Activated CD4-positive, alpha-beta T cell treated with anti-CD3 and anti-CD28 coated beads, Interleukin-2, amount 10 ng/mL, durations not matched to agents 7 days and 5 days (primary cell): Measurements from ENCODE around the gene POU2F1. TPM values are rescaled to one million over a fixed set of nuclear protein-coding genes. Genes with fewer than 3 reads are reported as not detected.

Experiments
- CTCF ChIA-PET: fragments of 350-600 bp; sonication (Branson Sonifier 250); formaldehyde crosslinking; loops from one replicate; lab custom pipeline; 2021; ENCODE audit warnings: antibody characterized with exemption; lab: Charles Lee
- POLR2A ChIA-PET: fragments of 350-600 bp; sonication (Branson Sonifier 250); formaldehyde crosslinking; loops from one replicate; lab custom pipeline; 2021; ENCODE audit warnings: antibody characterized with exemption; lab: Charles Lee
- DNase-seq: peaks from one replicate; pipeline ENCODE4 v3.0.0-alpha.2; 2020
- H3K27ac Mint-ChIP-seq: one replicate; pipeline ENCODE4 v1.8.0; 2021; ENCODE audit warnings: mild to moderate bottlenecking, moderate library complexity, mixed read lengths
- H3K27me3 Mint-ChIP-seq: one replicate; pipeline ENCODE4 v1.8.0; 2021; ENCODE audit warnings: mixed read lengths
- H3K36me3 Mint-ChIP-seq: one replicate; pipeline ENCODE4 v1.8.0; 2021; ENCODE audit warnings: low read depth, mixed read lengths
- H3K4me1 Mint-ChIP-seq: one replicate; pipeline ENCODE4 v1.8.0; 2021; ENCODE audit warnings: mixed read lengths
- H3K4me3 Mint-ChIP-seq: one replicate; pipeline ENCODE4 v1.8.0; 2021; ENCODE audit warnings: mild to moderate bottlenecking, moderate library complexity, mixed read lengths
- H3K9me3 Mint-ChIP-seq: one replicate; pipeline ENCODE4 v1.8.0; 2021; ENCODE audit warnings: mixed read lengths
- total RNA-seq, 2 experiments: library from RNA; stranded (reverse); gene quantifications; one replicate each; pipeline ENCODE4 v1.2.3, GENCODE V29; 2021

POU2F1 gene
- total RNA-seq, 2 experiments from 2014 or later: 22.0 to 22.3 TPM

DNA sequence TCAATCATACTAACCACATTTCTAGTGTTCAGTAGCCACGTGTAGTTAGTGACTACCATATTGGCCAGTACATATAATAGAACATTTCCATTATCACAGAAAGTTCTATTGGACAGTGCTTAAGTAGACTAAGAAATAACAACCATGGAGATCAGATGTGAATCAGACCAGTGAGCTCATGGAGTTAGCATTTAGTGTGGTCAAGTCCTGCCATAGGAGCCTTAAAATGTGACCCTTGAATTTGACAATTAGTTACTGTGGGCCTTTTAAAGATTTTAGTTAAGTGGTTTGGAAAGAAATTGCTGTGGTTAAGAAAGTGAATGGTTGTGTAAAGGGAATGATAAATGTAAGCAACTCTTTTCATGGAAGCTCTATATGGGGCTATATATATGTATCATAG is 123.4 kb downstream of the POU2F1 start:
- no peaks in the 10 kb centered on the region for H3K9me3 Mint-ChIP-seq
- CTCF ChIA-PET: interaction anchor here (0.6 kb wide), 1 partner anchor 334 kb away, joined by 5 read pairs; no protein-coding TSS in a partner anchor
- peaks cover 1% of the 10 kb centered on the region for H3K36me3 Mint-ChIP-seq
- H3K27ac Mint-ChIP-seq: no peak overlapping the region
- H3K27me3 Mint-ChIP-seq: no peaks in the 10 kb centered on the region
- no peak for DNase-seq
- POLR2A ChIA-PET: no interaction called here
- H3K4me3 Mint-ChIP-seq: no peak overlapping the region
- peaks cover 2% of the 10 kb centered on the region for H3K4me1 Mint-ChIP-seq

- H3K36me3 Mint-ChIP-seq: no peaks in the 10 kb centered on the region
- no peaks in the 10 kb centered on the region for H3K9me3 Mint-ChIP-seq
- peaks cover 2% of the 10 kb centered on the region for H3K4me1 Mint-ChIP-seq
- POLR2A ChIA-PET: no interaction called here
- DNase-seq: no peak
- CTCF ChIA-PET: no interaction called here
- no peak overlapping the region for H3K4me3 Mint-ChIP-seq
- no peak overlapping the region for H3K27ac Mint-ChIP-seq
- H3K27me3 Mint-ChIP-seq: no peaks in the 10 kb centered on the region
Measured at GRCh38 chr1:167344615-167345385, 124.1 kb downstream of the POU2F1 start.

- CTCF ChIA-PET: no interaction called here
- Mint-ChIP-seq H3K27ac (no peak overlapping the region), H3K36me3 (no peaks in the 10 kb centered on the region), H3K4me1 (peaks cover 2% of the 10 kb centered on the region), H3K4me3 (no peak overlapping the region), H3K9me3 (no peaks in the 10 kb centered on the region), H3K27me3 (no peaks in the 10 kb centered on the region)
- DNase-seq: no peak
- POLR2A ChIA-PET: no interaction called here
Measured at GRCh38 chr1:167345386-167345733, 124.7 kb downstream of the POU2F1 start.

- Mint-ChIP-seq H3K27ac (no peak overlapping the region), H3K9me3 (peaks cover 12% of the 10 kb centered on the region), H3K27me3 (no peaks in the 10 kb centered on the region), H3K4me3 (no peak overlapping the region), H3K4me1 (no peaks in the 10 kb centered on the region), H3K36me3 (peaks cover 16% of the 10 kb centered on the region)
- DNase-seq: no peak
- ChIA-PET CTCF (no interaction called here), POLR2A (no interaction called here)
Measured at GRCh38 chr1:167357305-167357704, 136.6 kb downstream of the POU2F1 start.

DNA sequence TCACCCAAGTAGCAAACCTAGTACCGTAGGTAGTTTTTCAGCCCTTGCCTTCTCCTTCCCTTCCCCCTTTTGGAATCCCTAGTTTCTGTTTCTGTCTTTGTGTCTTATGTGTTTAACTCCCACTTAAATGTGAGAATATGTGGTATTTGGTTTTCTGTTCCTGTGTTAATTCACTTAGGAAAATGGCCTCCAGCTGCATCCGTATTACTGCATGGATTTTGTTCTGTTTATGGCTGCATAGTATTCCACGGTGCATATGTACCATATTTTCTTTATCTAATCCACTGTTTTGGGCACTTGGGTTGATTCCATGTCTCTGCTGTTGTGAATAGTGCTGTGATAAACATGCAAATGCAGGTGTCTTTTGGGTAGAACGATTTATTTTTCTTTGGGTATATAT is 138.6 kb downstream of the POU2F1 start:
- ChIA-PET POLR2A (no interaction called here), CTCF (interaction anchor here (0.6 kb wide), 1 partner anchor 8 kb away, joined by 3 read pairs; no protein-coding TSS in a partner anchor)
- peaks cover 12% of the 10 kb centered on the region for H3K9me3 Mint-ChIP-seq
- no peak for DNase-seq
- H3K36me3 Mint-ChIP-seq: peaks cover 16% of the 10 kb centered on the region
- no peak overlapping the region for H3K4me3 Mint-ChIP-seq
- no peaks in the 10 kb centered on the region for H3K27me3 Mint-ChIP-seq
- no peak overlapping the region for H3K27ac Mint-ChIP-seq
- H3K4me1 Mint-ChIP-seq: no peaks in the 10 kb centered on the region

- ChIA-PET CTCF (no interaction called here), POLR2A (no interaction called here)
- peaks cover 12% of the 10 kb centered on the region for H3K9me3 Mint-ChIP-seq
- no peaks in the 10 kb centered on the region for H3K4me1 Mint-ChIP-seq
- no peaks in the 10 kb centered on the region for H3K27me3 Mint-ChIP-seq
- no peak overlapping the region for H3K27ac Mint-ChIP-seq
- no peak for DNase-seq
- no peak overlapping the region for H3K4me3 Mint-ChIP-seq
- peaks cover 16% of the 10 kb centered on the region for H3K36me3 Mint-ChIP-seq
Measured at GRCh38 chr1:167360120-167360519, 139.4 kb downstream of the POU2F1 start.

- Mint-ChIP-seq H3K9me3 (peaks cover 12% of the 10 kb centered on the region), H3K4me1 (no peaks in the 10 kb centered on the region), H3K27ac (no peak overlapping the region), H3K27me3 (no peaks in the 10 kb centered on the region), H3K36me3 (peaks cover 21% of the 10 kb centered on the region), H3K4me3 (no peak overlapping the region)
- no peak for DNase-seq
- ChIA-PET CTCF (interaction anchor here (1.0 kb wide), 1 partner anchor 28 kb away, joined by 3 read pairs; no protein-coding TSS in a partner anchor), POLR2A (no interaction called here)
Measured at GRCh38 chr1:167362638-167363037, 142.0 kb downstream of the POU2F1 start.

DNA sequence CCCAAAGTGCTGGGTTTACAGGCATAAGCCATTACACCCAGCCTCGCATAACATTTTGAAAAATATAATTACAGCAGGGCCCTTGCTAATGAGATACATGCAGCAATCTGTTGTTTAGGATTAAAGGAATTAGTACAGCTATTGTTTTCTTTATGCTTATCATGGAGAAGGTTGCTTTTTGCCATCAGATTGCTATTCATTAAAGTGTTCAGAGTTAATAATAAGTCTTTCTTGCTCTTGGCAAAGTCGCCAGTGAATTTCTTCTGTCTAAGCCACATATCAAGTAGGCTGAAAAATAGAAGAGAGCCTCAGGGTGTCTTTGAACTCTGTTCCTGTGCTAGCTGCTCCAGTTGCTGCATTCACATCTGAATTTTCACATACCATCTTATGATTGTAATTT is 144.1 kb downstream of the POU2F1 start:
- peaks cover 13% of the 10 kb centered on the region for H3K36me3 Mint-ChIP-seq
- H3K4me3 Mint-ChIP-seq: no peak overlapping the region
- peaks cover 4% of the 10 kb centered on the region for H3K9me3 Mint-ChIP-seq
- CTCF ChIA-PET: no interaction called here
- H3K27me3 Mint-ChIP-seq: no peaks in the 10 kb centered on the region
- H3K27ac Mint-ChIP-seq: no peak overlapping the region
- H3K4me1 Mint-ChIP-seq: no peaks in the 10 kb centered on the region
- DNase-seq: no peak
- POLR2A ChIA-PET: no interaction called here

DNA sequence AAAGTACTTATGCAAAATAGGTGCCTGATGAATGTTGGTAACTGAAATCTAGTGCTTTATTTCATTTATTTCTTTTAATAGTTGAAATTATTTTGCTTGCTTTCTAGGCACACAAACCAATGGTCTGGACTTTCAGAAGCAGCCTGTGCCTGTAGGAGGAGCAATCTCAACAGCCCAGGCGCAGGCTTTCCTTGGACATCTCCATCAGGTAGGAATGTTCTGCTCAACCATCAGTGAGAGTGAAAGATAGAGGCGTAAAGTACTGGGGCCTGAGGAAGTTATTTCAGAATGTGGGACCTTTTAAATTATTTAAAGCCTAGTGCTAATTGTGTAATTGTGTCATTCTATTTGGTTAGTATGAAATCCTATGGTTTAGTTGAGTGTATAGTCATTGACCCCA is 144.7 kb downstream of the POU2F1 start:
- H3K36me3 Mint-ChIP-seq: peaks cover 10% of the 10 kb centered on the region
- no peaks in the 10 kb centered on the region for H3K27me3 Mint-ChIP-seq
- H3K27ac Mint-ChIP-seq: no peak overlapping the region
- no peak overlapping the region for H3K4me3 Mint-ChIP-seq
- DNase-seq: no peak
- CTCF ChIA-PET: no interaction called here
- no peaks in the 10 kb centered on the region for H3K9me3 Mint-ChIP-seq
- POLR2A ChIA-PET: no interaction called here
- H3K4me1 Mint-ChIP-seq: no peaks in the 10 kb centered on the region

GRCh38 chr1:167367705-167368104 is 147.0 kb downstream of the POU2F1 start:
- no peak overlapping the region for H3K27ac Mint-ChIP-seq
- ChIA-PET CTCF (interaction anchor here (0.9 kb wide), 1 partner anchor 9 kb away, joined by 3 read pairs; no protein-coding TSS in a partner anchor), POLR2A (no interaction called here)
- peaks cover 15% of the 10 kb centered on the region for H3K36me3 Mint-ChIP-seq
- H3K4me1 Mint-ChIP-seq: no peaks in the 10 kb centered on the region
- no peaks in the 10 kb centered on the region for H3K27me3 Mint-ChIP-seq
- no peak for DNase-seq
- no peak overlapping the region for H3K4me3 Mint-ChIP-seq
- no peaks in the 10 kb centered on the region for H3K9me3 Mint-ChIP-seq

DNA sequence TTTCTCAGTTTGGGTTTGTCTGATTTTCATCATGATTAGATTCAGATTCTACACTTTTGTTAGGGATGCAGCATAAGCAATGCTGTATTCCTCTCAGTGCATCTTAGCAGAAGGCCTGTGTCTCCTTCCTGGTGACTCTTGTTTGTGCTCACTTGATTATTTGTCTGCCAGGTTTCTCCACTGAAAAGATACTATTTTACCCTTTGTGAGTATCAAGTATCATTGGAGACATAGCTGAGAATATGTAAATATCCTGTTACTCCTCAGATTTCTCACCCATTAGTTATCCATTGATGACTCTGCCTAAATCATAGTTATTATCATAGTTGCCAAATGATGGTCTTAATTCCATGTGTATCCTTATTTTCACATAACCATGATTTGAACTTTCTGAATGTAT is 148.5 kb downstream of the POU2F1 start:
- POLR2A ChIA-PET: no interaction called here
- Mint-ChIP-seq H3K4me1 (no peaks in the 10 kb centered on the region), H3K9me3 (no peaks in the 10 kb centered on the region), H3K27ac (no peak overlapping the region), H3K27me3 (no peaks in the 10 kb centered on the region), H3K4me3 (no peak overlapping the region), H3K36me3 (peaks cover 15% of the 10 kb centered on the region)
- DNase-seq: no peak
- CTCF ChIA-PET: no interaction called here

DNA sequence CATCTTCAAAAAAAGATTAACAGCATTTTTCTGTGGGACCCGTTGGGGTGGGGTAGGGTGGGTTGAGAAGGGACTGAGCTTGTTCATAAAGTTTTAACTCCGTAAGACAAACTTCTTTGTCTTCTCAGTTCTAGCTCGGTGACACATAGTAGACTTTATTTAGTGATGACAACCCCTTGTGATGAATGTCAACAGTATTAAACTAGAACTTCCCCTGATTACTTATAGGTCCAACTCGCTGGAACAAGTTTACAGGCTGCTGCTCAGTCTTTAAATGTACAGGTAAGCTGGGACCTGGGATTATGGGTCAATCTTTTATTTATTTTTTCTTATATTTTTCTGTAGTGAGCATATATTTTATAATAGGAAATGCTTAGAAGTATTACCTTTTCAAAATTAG is 149.2 kb downstream of the POU2F1 start:
- POLR2A ChIA-PET: no interaction called here
- CTCF ChIA-PET: no interaction called here
- no peak for DNase-seq
- no peaks in the 10 kb centered on the region for H3K9me3 Mint-ChIP-seq
- H3K27ac Mint-ChIP-seq: no peak overlapping the region
- H3K4me1 Mint-ChIP-seq: no peaks in the 10 kb centered on the region
- no peaks in the 10 kb centered on the region for H3K27me3 Mint-ChIP-seq
- no peak overlapping the region for H3K4me3 Mint-ChIP-seq
- H3K36me3 Mint-ChIP-seq: peaks cover 15% of the 10 kb centered on the region

DNA sequence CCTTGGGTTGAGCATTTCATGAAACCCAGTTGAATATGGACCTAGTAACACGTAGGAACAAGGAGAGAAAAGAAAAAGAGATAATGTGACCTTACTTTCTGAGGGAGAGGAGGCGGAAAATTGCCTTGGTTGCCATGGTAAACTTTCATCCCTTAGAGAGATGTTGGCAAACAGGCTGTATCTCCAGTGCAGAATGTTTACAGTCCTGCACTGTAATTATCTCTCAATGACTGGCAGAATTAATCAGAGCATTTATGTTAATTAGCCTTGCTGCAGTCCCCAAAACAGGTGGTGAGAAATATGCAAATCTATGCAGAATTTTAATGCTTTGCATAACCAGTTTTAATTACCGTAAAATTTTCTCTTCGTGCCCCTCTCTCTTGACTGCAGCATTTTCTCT is 150.3 kb downstream of the POU2F1 start:
- Mint-ChIP-seq H3K36me3 (peaks cover 12% of the 10 kb centered on the region), H3K9me3 (no peaks in the 10 kb centered on the region), H3K27me3 (no peaks in the 10 kb centered on the region), H3K4me1 (no peaks in the 10 kb centered on the region), H3K4me3 (no peak overlapping the region), H3K27ac (no peak overlapping the region)
- DNase-seq: no peak
- ChIA-PET CTCF (no interaction called here), POLR2A (no interaction called here)

GRCh38 chr1:167373398-167373797 is 152.7 kb downstream of the POU2F1 start:
- H3K27ac Mint-ChIP-seq: no peak overlapping the region
- no peaks in the 10 kb centered on the region for H3K27me3 Mint-ChIP-seq
- H3K36me3 Mint-ChIP-seq: peaks cover 7% of the 10 kb centered on the region
- CTCF ChIA-PET: interaction anchor here (0.6 to 1.3 kb wide), 2 partner anchors 16 to 54 kb away, joined by 4 read pairs; no protein-coding TSS in a partner anchor
- H3K9me3 Mint-ChIP-seq: no peaks in the 10 kb centered on the region
- H3K4me3 Mint-ChIP-seq: no peak overlapping the region
- POLR2A ChIA-PET: no interaction called here
- DNase-seq: no peak
- H3K4me1 Mint-ChIP-seq: no peaks in the 10 kb centered on the region
